Brain microvascular endothelial cell (primary cell): ENCODE data around the gene VAMP1.
A peak's percentile ranks its signal among the peaks of the same experiment; 100 is the strongest.
"Not testable (repeated sequence)": the region's sequence is repeated elsewhere in the genome, so short reads cannot be mapped to it uniquely, and the experiment has no call there.

Source experiments
- DNase-seq: peaks from one replicate; pipeline ENCODE4 v3.0.0-alpha.2; 2020
- H3K27ac ChIP-seq: fragments of 250-450 bp; sonication (Bioruptor Pico); 2 replicates; pipeline ENCODE4 v1.5.1; 2020; ENCODE audit warnings: mild to moderate bottlenecking, moderate library complexity
- H3K27me3 ChIP-seq: fragments of 250-450 bp; sonication (Bioruptor Pico); replicated peaks from 2 replicates; pipeline ENCODE4 v1.5.1; 2020; ENCODE audit warnings: mild to moderate bottlenecking
- H3K36me3 ChIP-seq: fragments of 250-450 bp; sonication (Bioruptor Pico); replicated peaks from 2 replicates; pipeline ENCODE4 v1.5.1; 2020; ENCODE audit warnings: mild to moderate bottlenecking
- H3K4me3 ChIP-seq: 2 replicates; pipeline ENCODE4 v1.5.1; 2011; ENCODE audit warnings: low read depth, mild to moderate bottlenecking, control low read depth, low read length, moderate library complexity
- CTCF ChIP-seq: IDR thresholded peaks from 2 replicates; pipeline ENCODE4 v1.5.1; 2011; ENCODE audit warnings: low read depth, mild to moderate bottlenecking, moderate library complexity, low read length, control low read depth, inconsistent platforms; ENCODE audit errors: missing control alignments
- in situ Hi-C: cut with HindIII; loops from 2 replicates; pipeline ENCODE4 v1.10.0; 2017; ENCODE audit warnings: low sequenced_read_pairs, low pct_ligation_motif_present

The VAMP1 gene

GRCh38 chr12:6470375-6471163, at the start of gene VAMP1:
Gene VAMP1 (minus strand): TSS chr12:6470677. CDS start chr12:6470531, 146 bp downstream.
- in situ Hi-C loops, result no loop called here
- Histone ChIP-seq H3K36me3 (peaks cover 6% of the 10 kb centered on the region), H3K4me3 (peak within 1 kb of the TSS; percentile 83), H3K27me3 (no peaks in the 10 kb centered on the region), H3K27ac (peak within 1 kb of the TSS; percentile 37)
- DNase-seq, result peak; percentile 98
- no peak for TF ChIP-seq CTCF

GRCh38 chr12:6520186-6520585, 49.7 kb upstream of the VAMP1 start:
- in situ Hi-C loops, result no loop called here
- no peak overlapping the region for H3K4me3 ChIP-seq
- no peak for DNase-seq
- H3K27ac ChIP-seq, result no peak overlapping the region
- H3K36me3 ChIP-seq, result peaks cover 59% of the 10 kb centered on the region
- H3K27me3 ChIP-seq, result no peaks in the 10 kb centered on the region
- TF ChIP-seq CTCF, result no peak

- in situ Hi-C loops, result no loop called here
- no peak overlapping the region for H3K4me3 ChIP-seq
- H3K27me3 ChIP-seq, result no peaks in the 10 kb centered on the region
- H3K36me3 ChIP-seq, result peaks cover 10% of the 10 kb centered on the region
- DNase-seq, result no peak
- peak overlapping the region; percentile 53 for H3K27ac ChIP-seq
- no peak for TF ChIP-seq CTCF
Measured at GRCh38 chr12:6508087-6508486, 37.6 kb upstream of the VAMP1 start.

- peak; percentile 18 for DNase-seq
- Histone ChIP-seq H3K27me3 (no peaks in the 10 kb centered on the region), H3K4me3 (no peak overlapping the region), H3K36me3 (peaks cover 7% of the 10 kb centered on the region), H3K27ac (peak overlapping the region; percentile 53)
- in situ Hi-C loops, result no loop called here
- TF ChIP-seq CTCF, result no peak
Measured at GRCh38 chr12:6507102-6507998, 36.9 kb upstream of the VAMP1 start.

- H3K27ac ChIP-seq, result no peak overlapping the region
- in situ Hi-C loops, result no loop called here
- no peak for DNase-seq
- no peak for TF ChIP-seq CTCF
- no peak overlapping the region for H3K4me3 ChIP-seq
- no peaks in the 10 kb centered on the region for H3K27me3 ChIP-seq
- peaks cover 9% of the 10 kb centered on the region for H3K36me3 ChIP-seq
Measured at GRCh38 chr12:6500466-6500865, 30.0 kb upstream of the VAMP1 start.

GRCh38 chr12:6497291-6497690, 26.8 kb upstream of the VAMP1 start:
- H3K36me3 ChIP-seq, DNase-seq, H3K27ac ChIP-seq, in situ Hi-C loops, H3K4me3 ChIP-seq, H3K27me3 ChIP-seq: not testable (repeated sequence)
